Left ventricle myocardium inferior (tissue), 1 donor: Measurements from ENCODE around the gene AWAT2. TPM values are rescaled to one million over a fixed set of nuclear protein-coding genes. Genes with fewer than 3 reads are reported as not detected.

ENCODE experiments used
- DNase-seq: peaks from one replicate; pipeline ENCODE4 v3.0.0-alpha.2; 2020
- H3K27ac ChIP-seq: fragments of 200-600 bp; replicated peaks from 2 replicates; pipeline ENCODE4 v1.8.0; 2021
- H3K27me3 ChIP-seq: fragments of 200-600 bp; 2 replicates; pipeline ENCODE4 v1.8.0; 2021; ENCODE audit warnings: low read depth
- H3K36me3 ChIP-seq: fragments of 200-600 bp; 2 replicates; pipeline ENCODE4 v1.8.0; 2021
- H3K4me1 ChIP-seq: fragments of 200-600 bp; 2 replicates; pipeline ENCODE4 v1.8.0; 2021
- H3K4me3 ChIP-seq: fragments of 200-600 bp; 2 replicates; pipeline ENCODE4 v1.8.0; 2021; ENCODE audit warnings: mild to moderate bottlenecking, moderate library complexity
- H3K9me3 ChIP-seq: fragments of 200-600 bp; replicated peaks from 2 replicates; pipeline ENCODE4 v1.8.0; 2021
- CTCF ChIP-seq: fragments of 200-600 bp; IDR thresholded peaks from 2 replicates; pipeline ENCODE4 v1.8.0; 2021; ENCODE audit warnings: antibody characterized with exemption, mild to moderate bottlenecking, borderline replicate concordance
- intact Hi-C: fragments of 100-400 bp; cut with micrococcal nuclease; formaldehyde crosslinking; loops from one replicate; pipeline ENCODE4 v1.11.0; 2022
- total RNA-seq: library from RNA; stranded (reverse); fragmentation: NEBNext Ultra II Directional; extraction: Animal tissue kit (Norgen Biotek cat#: 25700); gene quantifications from one replicate; pipeline ENCODE4 v1.2.1, GENCODE V29; 2021
- donor health status: DM: no; HTN: yes; CAD: no; lungs with severe emphysema.

AWAT2 gene
- total RNA-seq, 1 donor from 2014 or later: not detected

DNA sequence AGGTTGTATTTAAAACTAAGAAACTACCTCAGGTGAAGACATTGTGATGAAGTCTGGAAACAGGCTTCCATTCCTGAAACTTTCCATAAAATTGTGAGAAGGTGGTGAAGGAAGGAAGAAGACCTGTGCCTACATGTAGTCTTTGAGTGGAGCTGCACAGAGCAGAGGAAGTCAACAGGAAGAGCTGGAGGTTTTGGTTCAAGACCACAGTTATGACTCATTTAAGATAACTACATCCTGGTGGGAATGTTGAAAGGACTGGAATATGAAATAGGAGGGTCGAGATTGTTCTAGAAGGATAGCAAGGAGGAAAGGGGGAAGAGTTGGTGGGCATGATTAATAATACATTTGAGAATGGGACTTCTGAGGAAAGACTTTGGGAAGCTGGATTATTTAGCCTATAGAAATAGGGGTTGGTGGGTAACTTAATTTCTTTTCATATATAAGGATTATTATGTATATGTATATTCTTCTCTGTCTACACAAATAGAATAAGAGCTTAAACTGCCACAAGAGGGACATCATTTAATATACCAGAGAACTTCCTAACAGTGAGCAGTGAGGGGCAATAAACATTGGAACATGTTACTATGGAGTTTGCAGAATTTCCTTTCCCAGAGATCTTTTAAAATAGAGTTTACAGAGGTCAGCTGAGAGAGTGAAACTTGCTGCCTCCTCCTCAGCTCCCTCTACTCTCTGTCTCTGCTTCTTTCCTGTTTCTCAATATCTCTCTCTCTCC, 23.5 kb downstream of the AWAT2 start:
- DNase-seq: no peak
- Histone ChIP-seq H3K27ac (peak overlapping the region; percentile 12), H3K4me1 (peaks cover 12% of the 10 kb centered on the region), H3K36me3 (no peaks in the 10 kb centered on the region), H3K4me3 (no peak overlapping the region), H3K27me3 (no peaks in the 10 kb centered on the region), H3K9me3 (no peaks in the 10 kb centered on the region)
- no peak for TF ChIP-seq CTCF
- intact Hi-C loops: no loop called here

- no peaks in the 10 kb centered on the region for H3K36me3 ChIP-seq
- DNase-seq: no peak
- intact Hi-C loops: no loop called here
- no peak overlapping the region for H3K4me3 ChIP-seq
- H3K27ac ChIP-seq: peak overlapping the region; percentile 12
- H3K4me1 ChIP-seq: peaks cover 12% of the 10 kb centered on the region
- H3K27me3 ChIP-seq: no peaks in the 10 kb centered on the region
- H3K9me3 ChIP-seq: no peaks in the 10 kb centered on the region
- TF ChIP-seq CTCF: no peak
Observed at GRCh38 chrX:70025464-70025863, 24.3 kb downstream of the AWAT2 start.

GRCh38 chrX:70022616-70023015, 27.1 kb downstream of the AWAT2 start:
- intact Hi-C loops: no loop called here
- no peak overlapping the region for H3K27ac ChIP-seq
- no peaks in the 10 kb centered on the region for H3K9me3 ChIP-seq
- peaks cover 12% of the 10 kb centered on the region for H3K4me1 ChIP-seq
- no peaks in the 10 kb centered on the region for H3K36me3 ChIP-seq
- DNase-seq: no peak
- no peaks in the 10 kb centered on the region for H3K27me3 ChIP-seq
- H3K4me3 ChIP-seq: no peak overlapping the region
- no peak for TF ChIP-seq CTCF

- no peak for TF ChIP-seq CTCF
- DNase-seq: no peak
- peaks cover 15% of the 10 kb centered on the region for H3K4me1 ChIP-seq
- no peaks in the 10 kb centered on the region for H3K9me3 ChIP-seq
- intact Hi-C loops: no loop called here
- H3K27me3 ChIP-seq: no peaks in the 10 kb centered on the region
- H3K4me3 ChIP-seq: no peak overlapping the region
- H3K27ac ChIP-seq: no peak overlapping the region
- no peaks in the 10 kb centered on the region for H3K36me3 ChIP-seq
Observed at GRCh38 chrX:70016513-70016912, 33.2 kb downstream of the AWAT2 start.

- H3K4me3 ChIP-seq: no peak overlapping the region
- no peaks in the 10 kb centered on the region for H3K27me3 ChIP-seq
- no peaks in the 10 kb centered on the region for H3K9me3 ChIP-seq
- peaks cover 15% of the 10 kb centered on the region for H3K4me1 ChIP-seq
- DNase-seq: peak; percentile 45
- TF ChIP-seq CTCF: no peak
- H3K36me3 ChIP-seq: no peaks in the 10 kb centered on the region
- intact Hi-C loops: no loop called here
- peak overlapping the region; percentile 83 for H3K27ac ChIP-seq
Observed at GRCh38 chrX:70013466-70014381, 36.0 kb downstream of the AWAT2 start.
